GM21526 (cell line): Measurements from ENCODE around the gene CLEC2L.

ENCODE experiments used
- ATAC-seq: cut with Tn5 transposase; IDR thresholded peaks from one replicate; pipeline ENCODE4 v1.9.1; 2021; ENCODE audit warnings: moderate library complexity; ENCODE audit not compliant: unreplicated experiment, low FRiP score

CLEC2L gene

GRCh38 chr7:139523199-139523941, at the start of gene CLEC2L:
CLEC2L (plus strand) TSS chr7:139523685; CDS start chr7:139523928, 243 bp downstream.
- no peak for ATAC-seq

GRCh38 chr7:139476139-139476538, 47.3 kb upstream of the CLEC2L start:
- ATAC-seq, result no peak

GRCh38 chr7:139476891-139477290, 46.6 kb upstream of the CLEC2L start:
- no peak for ATAC-seq

- ATAC-seq, result no peak
Measured at GRCh38 chr7:139479620-139480019, 43.9 kb upstream of the CLEC2L start.

- no peak for ATAC-seq
Measured at GRCh38 chr7:139481364-139481763, 42.1 kb upstream of the CLEC2L start.

- ATAC-seq, result no peak
Measured at GRCh38 chr7:139482122-139482521, 41.4 kb upstream of the CLEC2L start.

GRCh38 chr7:139482662-139483466, 40.6 kb upstream of the CLEC2L start:
- ATAC-seq, result peak; percentile 38

- no peak for ATAC-seq
Measured at GRCh38 chr7:139487366-139488080, 36.0 kb upstream of the CLEC2L start.

GRCh38 chr7:139488810-139489209, 34.7 kb upstream of the CLEC2L start:
- no peak for ATAC-seq

GRCh38 chr7:139490130-139490529, 33.4 kb upstream of the CLEC2L start:
- no peak for ATAC-seq

- ATAC-seq, result no peak
Measured at GRCh38 chr7:139492293-139492692, 31.2 kb upstream of the CLEC2L start.

GRCh38 chr7:139494835-139495579, 28.5 kb upstream of the CLEC2L start:
- peak; percentile 47 for ATAC-seq

GRCh38 chr7:139495580-139496125, 27.8 kb upstream of the CLEC2L start:
- no peak for ATAC-seq

- ATAC-seq, result no peak
Measured at GRCh38 chr7:139496528-139496927, 27.0 kb upstream of the CLEC2L start.

GRCh38 chr7:139500770-139501138, 22.7 kb upstream of the CLEC2L start:
- ATAC-seq, result no peak

GRCh38 chr7:139502226-139502625, 21.3 kb upstream of the CLEC2L start:
- no peak for ATAC-seq

GRCh38 chr7:139505563-139505962, 17.9 kb upstream of the CLEC2L start:
- ATAC-seq, result no peak

- ATAC-seq, result no peak
Measured at GRCh38 chr7:139509535-139509934, 13.9 kb upstream of the CLEC2L start.

- no peak for ATAC-seq
Measured at GRCh38 chr7:139511315-139511714, 12.2 kb upstream of the CLEC2L start.

GRCh38 chr7:139515266-139515665, 8.2 kb upstream of the CLEC2L start:
- ATAC-seq, result no peak
